Activated CD8-positive, alpha-beta memory T cell treated with anti-CD3 and anti-CD28 coated beads for 24 hours (primary cell): ENCODE measurements around the gene OSBPL5.

Experiments used
- DNase-seq: peaks from one replicate; pipeline ENCODE4 v3.0.0-alpha.2; 2020

Gene OSBPL5

DNA sequence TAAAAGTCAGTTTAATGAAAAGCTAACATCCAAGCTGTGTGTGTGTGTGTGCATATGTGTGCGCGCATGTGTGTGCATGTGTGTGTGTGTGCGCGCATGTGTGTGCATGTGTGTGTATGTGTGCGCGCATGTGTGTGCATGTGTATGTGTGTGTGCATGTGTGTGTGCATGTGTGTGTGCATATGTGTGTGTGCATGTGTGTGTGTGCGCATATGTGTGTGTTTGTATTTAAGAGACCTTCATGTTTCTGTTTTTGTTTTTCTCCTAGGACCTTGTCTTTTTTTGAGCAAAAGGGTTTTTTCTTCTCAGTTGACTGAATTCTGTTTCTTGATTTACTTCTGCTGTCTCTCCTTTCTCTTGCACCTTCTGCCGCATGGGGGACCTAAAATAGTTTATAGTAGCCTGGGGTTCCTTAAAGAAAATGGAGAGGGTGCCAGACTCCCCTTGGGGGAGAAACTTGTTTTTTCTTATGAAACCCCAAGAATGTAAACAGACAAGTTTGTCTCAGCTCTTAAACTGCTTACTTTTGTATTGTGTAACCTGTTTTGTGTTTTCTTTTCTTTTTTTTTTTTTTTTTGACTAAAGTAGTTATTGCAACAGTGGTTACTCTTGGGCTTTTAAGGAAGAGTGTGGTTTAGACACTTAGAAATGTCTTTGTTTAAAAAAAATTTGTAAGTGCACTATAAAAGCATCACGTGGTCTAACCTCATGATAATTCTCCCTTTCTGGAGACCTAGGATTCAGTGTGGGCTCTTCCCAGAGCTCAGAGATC is 53.0 kb downstream of the OSBPL5 start:
- DNase-seq, result no peak

DNA sequence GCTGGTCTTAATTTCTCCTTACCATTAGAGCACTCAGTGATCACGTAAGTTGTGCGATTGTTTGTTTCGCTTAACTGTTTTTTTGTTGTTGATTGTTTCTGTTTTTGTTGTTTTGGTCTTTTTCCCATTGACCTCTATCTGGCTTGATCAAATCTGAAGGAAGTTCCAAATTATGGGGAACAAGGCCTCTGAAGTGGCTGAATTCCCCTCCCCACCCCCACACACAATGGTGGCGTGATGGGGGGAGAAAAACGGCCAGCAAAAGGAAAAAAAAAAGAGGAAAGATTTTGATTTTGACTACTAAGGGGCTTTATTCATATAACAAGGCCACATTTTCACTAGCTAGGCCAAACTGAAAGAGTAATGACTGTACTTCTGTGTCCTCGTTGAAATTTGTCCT is 53.6 kb downstream of the OSBPL5 start:
- DNase-seq, result no peak

GRCh38 chr11:3109921-3110706 is 55.0 kb downstream of the OSBPL5 start:
- peak; percentile 73 for DNase-seq

DNA sequence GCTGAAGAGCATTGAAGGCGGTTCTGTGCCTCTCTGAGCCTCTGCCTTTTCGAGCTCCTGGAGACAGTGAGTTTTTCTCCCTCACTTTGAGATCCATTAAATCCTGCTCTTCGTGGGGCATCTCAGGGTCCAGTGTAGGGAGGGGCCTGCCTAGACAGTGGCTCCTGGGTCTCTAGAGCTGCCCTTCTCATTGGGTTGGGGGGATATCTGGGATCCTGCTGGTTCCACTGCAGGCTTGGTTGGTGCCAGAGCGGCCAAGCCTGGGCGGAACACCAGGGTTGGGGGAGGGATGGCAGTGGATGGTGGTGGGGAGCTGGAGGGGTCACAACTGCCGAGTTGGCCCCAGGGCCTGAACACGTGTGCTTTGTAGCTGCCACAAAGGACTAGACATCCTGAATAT is 55.7 kb downstream of the OSBPL5 start:
- DNase-seq, result no peak

DNA sequence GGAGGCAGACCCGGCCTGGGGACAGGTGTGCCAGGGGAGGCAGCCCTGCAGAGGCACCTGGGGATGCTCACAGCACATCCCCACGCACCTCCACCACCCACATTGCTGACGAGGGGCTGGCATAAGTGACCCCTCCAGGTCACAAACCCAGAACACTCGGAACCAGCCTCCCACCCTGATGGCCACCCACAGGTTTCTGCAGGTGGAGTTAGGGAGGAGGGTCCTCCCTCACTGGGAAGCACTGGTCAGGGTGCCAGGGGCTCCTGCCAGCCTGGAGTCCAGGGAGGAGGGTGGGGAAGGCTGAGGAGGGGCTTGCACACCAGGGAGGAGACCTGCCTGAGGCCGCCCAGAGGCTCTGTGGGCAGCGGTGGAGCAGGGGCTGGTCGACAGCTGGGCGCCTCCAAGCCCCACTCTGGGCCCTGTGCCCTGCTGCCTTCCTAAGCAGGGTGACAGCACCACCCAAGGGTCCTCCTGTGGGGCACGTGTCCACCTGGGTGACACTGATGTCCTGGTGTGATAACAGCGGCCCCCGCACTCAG is 56.9 kb downstream of the OSBPL5 start:
- DNase-seq, result no peak

- DNase-seq, result no peak
These were observed 57.4 kb downstream of the OSBPL5 start for GRCh38 chr11:3107608-3108182.

DNA sequence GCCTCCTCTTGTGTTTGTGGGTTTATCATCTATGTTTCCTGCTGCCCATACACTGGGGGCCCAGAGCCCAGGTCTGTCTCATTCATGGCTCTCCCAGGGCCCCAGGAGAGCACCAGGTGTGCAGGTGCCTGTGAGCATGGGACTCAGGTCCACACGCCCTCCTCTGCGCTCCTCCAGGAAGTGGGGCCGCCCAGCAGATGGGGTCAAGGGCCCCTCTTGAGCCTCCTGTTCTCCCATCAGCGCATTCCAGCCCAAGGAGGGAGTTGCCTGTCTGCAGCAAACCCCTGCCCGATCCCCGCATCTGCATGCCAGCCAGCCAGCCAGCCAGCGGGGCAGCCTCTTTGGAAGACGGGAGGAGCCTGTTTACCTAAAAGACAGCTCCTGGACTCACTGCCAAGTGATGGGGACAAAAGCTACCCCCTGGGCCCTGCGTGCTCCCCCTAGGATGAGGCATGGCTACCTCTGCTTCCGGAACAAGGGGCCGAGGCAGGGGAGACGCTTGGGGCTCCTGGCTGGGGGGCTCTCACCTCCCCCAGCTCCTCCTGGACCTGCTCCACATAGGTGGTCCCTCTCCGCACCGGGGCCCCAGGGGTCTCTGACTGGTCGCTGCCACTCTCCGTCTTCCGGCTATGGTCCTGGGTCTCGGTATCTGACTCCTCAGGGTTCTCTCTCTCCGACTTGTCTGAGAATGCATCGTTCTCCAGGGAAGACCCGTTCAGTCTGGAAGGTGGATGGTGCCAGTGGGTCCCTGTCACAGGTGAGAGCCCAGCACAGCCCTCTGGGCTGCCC is 58.2 kb downstream of the OSBPL5 start:
- DNase-seq, result no peak

GRCh38 chr11:3105791-3106735 is 59.0 kb downstream of the OSBPL5 start:
- DNase-seq, result no peak

- DNase-seq, result peak; percentile 30
These were observed 59.9 kb downstream of the OSBPL5 start for GRCh38 chr11:3104961-3105790.

- DNase-seq, result peak; percentile 43
These were observed 60.9 kb downstream of the OSBPL5 start for GRCh38 chr11:3104051-3104714.

GRCh38 chr11:3103076-3103475 is 62.0 kb downstream of the OSBPL5 start:
- DNase-seq, result peak; percentile 44

DNA sequence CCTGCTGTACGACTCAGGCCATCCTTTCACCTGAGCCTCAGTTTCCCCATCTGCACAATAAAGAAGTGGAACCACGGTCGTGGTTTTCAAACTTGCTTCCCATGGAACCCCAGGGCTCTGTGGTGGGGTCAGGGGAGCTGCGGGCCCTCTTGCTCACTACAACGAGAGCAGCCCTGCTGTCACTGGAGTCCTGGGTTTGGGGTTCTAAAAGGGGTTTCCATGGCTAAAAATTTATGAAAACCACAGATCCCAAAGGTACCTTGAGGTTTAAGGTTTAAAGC is 62.5 kb downstream of the OSBPL5 start:
- DNase-seq, result peak; percentile 38

DNA sequence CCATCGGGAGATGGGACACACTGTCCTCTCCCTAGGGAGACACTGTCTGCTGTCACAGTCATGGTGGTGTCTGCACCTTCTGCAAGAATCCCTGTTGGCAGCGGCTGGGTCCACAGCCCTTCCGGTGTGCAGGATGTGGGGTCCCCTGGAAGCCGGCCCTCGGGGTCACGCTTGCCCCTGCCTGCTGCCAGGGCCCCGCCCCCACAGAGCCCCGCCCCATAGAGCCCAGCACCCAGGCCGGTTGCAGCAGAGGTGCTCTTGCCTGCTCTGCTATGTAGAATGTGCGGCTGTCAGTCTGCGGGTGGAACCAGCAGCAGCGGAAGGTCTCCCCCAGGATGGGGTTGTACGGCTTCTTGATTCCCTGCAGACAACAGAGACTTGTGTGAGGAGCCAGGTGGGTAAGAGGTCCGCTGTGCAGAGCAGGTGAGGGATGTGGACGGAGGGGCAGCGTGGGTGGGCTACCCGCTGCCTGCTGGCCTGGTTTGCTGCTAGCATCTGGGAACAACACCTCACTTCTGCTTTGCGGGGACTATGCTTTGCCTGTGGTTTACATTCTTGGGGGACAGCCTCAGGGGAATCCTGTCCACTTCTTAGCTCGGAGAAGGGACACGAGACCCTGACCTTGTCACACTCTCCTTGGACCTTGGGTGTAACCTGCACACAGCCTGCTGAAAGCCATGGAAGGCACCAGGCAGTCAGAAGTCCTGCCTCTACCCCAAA is 63.0 kb downstream of the OSBPL5 start:
- DNase-seq, result peak; percentile 47

GRCh38 chr11:3099178-3099577 is 65.9 kb downstream of the OSBPL5 start:
- DNase-seq, result no peak

GRCh38 chr11:3096909-3097530 is 68.1 kb downstream of the OSBPL5 start:
- peak; percentile 28 for DNase-seq

DNA sequence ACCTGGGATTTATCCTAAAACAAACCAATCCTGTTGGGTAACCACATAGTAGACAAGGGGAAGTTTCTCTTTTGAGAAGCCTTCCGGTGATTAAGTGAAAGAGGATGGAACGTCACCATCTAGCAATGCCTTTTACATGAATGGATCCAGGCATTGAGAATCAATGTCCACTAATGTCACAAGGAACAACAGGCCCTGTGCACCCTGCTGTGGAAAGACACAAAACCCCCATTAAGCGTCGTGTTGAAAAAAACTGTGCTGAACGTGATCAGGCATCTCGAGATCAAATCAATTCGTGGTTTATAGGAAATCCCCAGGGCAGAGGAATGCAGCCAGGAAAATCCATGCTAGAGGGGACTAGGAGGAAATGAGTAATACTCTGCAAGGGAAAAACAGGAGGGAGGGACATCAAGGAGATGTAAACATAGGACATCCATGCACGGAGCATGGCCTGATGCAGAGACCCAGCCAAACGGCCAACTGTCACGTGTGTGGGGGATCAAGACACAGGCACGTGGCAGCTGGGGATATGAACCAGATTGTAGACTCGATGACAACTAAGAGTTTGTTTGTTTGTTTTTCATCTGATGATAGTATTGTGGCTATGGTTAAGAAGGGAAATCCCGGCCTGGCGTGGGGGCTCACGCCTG is 69.3 kb downstream of the OSBPL5 start:
- DNase-seq, result peak; percentile 21

- peak; percentile 37 for DNase-seq
These were observed 70.8 kb downstream of the OSBPL5 start for GRCh38 chr11:3094223-3094824.
